HepG2 (cell line): ENCODE results near the gene GMPPA. TPM values are rescaled to one million over a fixed set of nuclear protein-coding genes. Genes with fewer than 3 reads are reported as not detected.
A peak's percentile ranks its signal among the peaks of the same experiment; 100 is the strongest.

Source experiments
- ARHGAP35 ChIP-seq: sonication (generic); formaldehyde crosslinking; IDR thresholded peaks from 2 replicates; pipeline ENCODE4 v1.9.0; 2022; ENCODE audit warnings: mild to moderate bottlenecking, inconsistent platforms, moderate library complexity, missing genetic modification reagents, borderline replicate concordance
- BRCA1 ChIP-seq: sonication (generic); formaldehyde crosslinking; IDR thresholded peaks from 2 replicates; pipeline ENCODE4 v1.4.0; 2020; ENCODE audit warnings: missing genetic modification reagents
- EHMT2 ChIP-seq: fragments of 200-600 bp; sonication (generic); IDR thresholded peaks from 2 replicates; pipeline ENCODE4 v1.7.0; 2017; ENCODE audit warnings: antibody characterized with exemption, low read depth, low read length, borderline replicate concordance
- ETV5 ChIP-seq: IDR thresholded peaks from 2 replicates; pipeline ENCODE4 v1.6.1; 2018; ENCODE audit warnings: missing biosample characterization, missing genetic modification reagents, inconsistent platforms, borderline replicate concordance
- MTA1 ChIP-seq: sonication (generic); formaldehyde crosslinking; IDR thresholded peaks from 2 replicates; pipeline ENCODE4 v1.4.0; 2020; ENCODE audit warnings: missing genetic modification reagents, mild to moderate bottlenecking, borderline replicate concordance
- MTA3 ChIP-seq: sonication (generic); formaldehyde crosslinking; IDR thresholded peaks from 2 replicates; pipeline ENCODE4 v1.4.0; 2020; ENCODE audit warnings: missing genetic modification reagents
- RAD21 ChIP-seq: fragments of 450-650 bp; formaldehyde crosslinking; IDR thresholded peaks from 2 replicates; pipeline ENCODE4 v1.5.0; 2020; ENCODE audit warnings: mild to moderate bottlenecking
- RBM22 ChIP-seq: fragments of 200-400 bp; formaldehyde crosslinking; optimal IDR thresholded peaks from 2 replicates; pipeline ENCODE3; 2017; ENCODE audit warnings: mild to moderate bottlenecking, low read length, moderate library complexity
- SAP130 ChIP-seq: IDR thresholded peaks from 2 replicates; pipeline ENCODE4 v1.6.1; 2016; ENCODE audit warnings: low read depth
- SOX5 ChIP-seq: IDR thresholded peaks from 2 replicates; pipeline ENCODE4 v1.6.1; 2016; ENCODE audit warnings: borderline replicate concordance
- SP4 ChIP-seq: sonication (generic); formaldehyde crosslinking; IDR thresholded peaks from 2 replicates; pipeline ENCODE4 v1.8.1; 2023; ENCODE audit warnings: mild to moderate bottlenecking, missing genetic modification reagents
- SRSF1 ChIP-seq: fragments of 200-400 bp; formaldehyde crosslinking; optimal IDR thresholded peaks from 2 replicates; pipeline ENCODE3; 2017; ENCODE audit warnings: mild to moderate bottlenecking, low read depth, low read length, moderate library complexity
- TBX2 ChIP-seq: sonication (generic); formaldehyde crosslinking; IDR thresholded peaks from 2 replicates; pipeline ENCODE4 v1.5.0; 2020; ENCODE audit warnings: missing genetic modification reagents, mild to moderate bottlenecking, borderline replicate concordance
- TSC22D2 ChIP-seq: sonication (generic); formaldehyde crosslinking; IDR thresholded peaks from 2 replicates; pipeline ENCODE4 v1.5.1; 2020; ENCODE audit warnings: missing genetic modification reagents, mild to moderate bottlenecking, borderline replicate concordance
- ZBTB3 ChIP-seq: sonication (generic); formaldehyde crosslinking; IDR thresholded peaks from 2 replicates; pipeline ENCODE4 v1.4.0; 2020; ENCODE audit warnings: low read depth, mild to moderate bottlenecking, moderate library complexity, missing genetic modification reagents, borderline replicate concordance
- ZNF543 ChIP-seq: sonication (generic); formaldehyde crosslinking; IDR thresholded peaks from 2 replicates; pipeline ENCODE4 v1.4.0; 2020; ENCODE audit warnings: mild to moderate bottlenecking, missing genetic modification reagents
- polyA plus RNA-seq, 8 experiments: library from polyadenylated mRNA; depleted of rRNA in 3 of 8; stranded (reverse) in 7 of 8; unstranded in 1 of 8; fragments of >200 nt; fragmentation: Illumina TruSeq in 4 of 8; extraction: Trizol in 4 of 8; gene quantifications; 2 replicates each; pipeline versions ENCODE4 v1.2.1 to v1.2.3, GENCODE V29; 2011 to 2016; ENCODE audit warnings: low read depth in 4 of 8, missing spikeins in 1 of 8, mixed read lengths in 1 of 8; ENCODE audit not compliant: insufficient read depth in 1 of 8
- total RNA-seq, 5 experiments: library from RNA; depleted of rRNA; stranded (reverse); fragments of >200 nt; fragmentation: Illumina TruSeq; extraction: Trizol; gene quantifications; 2 replicates each; pipeline ENCODE4 v1.2.3, GENCODE V29; 2016; ENCODE audit warnings: low read depth in 1 of 5
- TF ChIP-seq, protein P1 (sequence below): IDR thresholded peaks from 2 replicates; pipeline ENCODE4 v1.6.1; 2016; ENCODE audit warnings: mild to moderate bottlenecking
- TF ChIP-seq, protein P2 (sequence below): sonication (generic); formaldehyde crosslinking; IDR thresholded peaks from 2 replicates; pipeline ENCODE4 v1.9.0; 2021; ENCODE audit warnings: missing genetic modification reagents, borderline replicate concordance
- TF ChIP-seq, protein P3 (sequence below): sonication (generic); formaldehyde crosslinking; IDR thresholded peaks from 2 replicates; pipeline ENCODE4 v1.5.1; 2020; ENCODE audit warnings: mild to moderate bottlenecking, missing genetic modification reagents, moderate library complexity
- TF ChIP-seq, protein P4 (sequence below): sonication (generic); formaldehyde crosslinking; IDR thresholded peaks from 2 replicates; pipeline ENCODE4 v1.5.1; 2020; ENCODE audit warnings: missing genetic modification reagents, mild to moderate bottlenecking, borderline replicate concordance

The GMPPA gene
- total and polyA plus RNA-seq, 2 of the 13 experiments (the other 11 are each of a cell fraction or from before 2014, with no cell fraction given), result 81.1 to 106 TPM

DNA sequence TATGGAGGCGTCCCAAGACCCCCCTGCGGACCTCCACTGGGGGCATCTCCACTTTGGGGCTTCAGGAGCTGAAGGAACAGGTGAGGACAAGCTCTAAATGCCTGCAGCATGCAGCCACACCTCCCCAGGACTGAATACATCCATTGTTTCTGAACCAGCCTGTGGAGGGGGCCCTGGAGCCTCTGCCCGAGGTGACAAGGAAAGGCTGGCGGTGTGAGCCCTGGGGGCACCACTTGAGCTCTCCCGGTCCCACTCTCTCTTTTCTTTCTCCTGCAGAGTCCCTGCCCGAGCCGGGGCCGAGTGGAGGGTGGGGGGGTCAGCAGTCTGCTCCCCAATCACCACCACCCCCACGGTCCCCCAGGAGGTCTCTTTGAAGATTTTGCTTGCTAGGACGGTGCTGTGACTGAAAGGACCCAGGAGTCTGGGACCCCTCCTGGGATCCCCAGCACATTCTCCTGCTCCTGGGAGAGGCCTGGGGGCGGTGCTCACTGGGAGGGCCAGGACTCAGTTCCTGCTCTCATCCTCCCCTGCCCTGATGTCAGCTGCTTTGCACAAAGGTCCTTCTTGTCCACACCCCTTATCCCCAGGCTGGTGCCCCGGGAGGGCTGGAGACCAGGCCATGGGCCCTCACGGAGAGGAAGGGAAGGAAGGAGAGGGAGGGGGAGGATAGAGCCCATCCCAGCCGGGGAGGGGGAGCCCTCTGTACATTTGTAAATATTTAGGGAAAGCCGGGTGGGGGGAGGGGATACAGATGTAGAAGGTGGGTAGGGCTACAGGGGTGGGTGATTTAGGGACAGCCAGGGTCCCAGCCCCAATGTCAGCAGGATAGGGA, 39.2 kb downstream of the GMPPA start (continued):
- TF ChIP-seq, protein P1, sequence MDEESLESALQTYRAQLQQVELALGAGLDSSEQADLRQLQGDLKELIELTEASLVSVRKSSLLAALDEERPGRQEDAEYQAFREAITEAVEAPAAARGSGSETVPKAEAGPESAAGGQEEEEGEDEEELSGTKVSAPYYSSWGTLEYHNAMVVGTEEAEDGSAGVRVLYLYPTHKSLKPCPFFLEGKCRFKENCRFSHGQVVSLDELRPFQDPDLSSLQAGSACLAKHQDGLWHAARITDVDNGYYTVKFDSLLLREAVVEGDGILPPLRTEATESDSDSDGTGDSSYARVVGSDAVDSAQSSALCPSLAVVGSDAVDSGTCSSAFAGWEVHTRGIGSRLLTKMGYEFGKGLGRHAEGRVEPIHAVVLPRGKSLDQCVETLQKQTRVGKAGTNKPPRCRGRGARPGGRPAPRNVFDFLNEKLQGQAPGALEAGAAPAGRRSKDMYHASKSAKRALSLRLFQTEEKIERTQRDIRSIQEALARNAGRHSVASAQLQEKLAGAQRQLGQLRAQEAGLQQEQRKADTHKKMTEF (CRISPR knock-in tag), result peak; percentile 20; the same call in 1 of the 2 replicates
- peak; percentile 79 for TF ChIP-seq RBM22
- no peak for TF ChIP-seq BRCA1 (CRISPR knock-in tag)
- TF ChIP-seq TSC22D2 (CRISPR knock-in tag), result peak; percentile 30; the same call in 1 of the 2 replicates
- TF ChIP-seq ZNF543, result 0 out of 2 replicates have a peak, but pooled peaks have one; percentile 12
- TF ChIP-seq ZBTB3, result no peak
- peak; percentile 28; the same call in 1 of the 2 replicates for TF ChIP-seq SAP130
- TF ChIP-seq, protein P2, sequence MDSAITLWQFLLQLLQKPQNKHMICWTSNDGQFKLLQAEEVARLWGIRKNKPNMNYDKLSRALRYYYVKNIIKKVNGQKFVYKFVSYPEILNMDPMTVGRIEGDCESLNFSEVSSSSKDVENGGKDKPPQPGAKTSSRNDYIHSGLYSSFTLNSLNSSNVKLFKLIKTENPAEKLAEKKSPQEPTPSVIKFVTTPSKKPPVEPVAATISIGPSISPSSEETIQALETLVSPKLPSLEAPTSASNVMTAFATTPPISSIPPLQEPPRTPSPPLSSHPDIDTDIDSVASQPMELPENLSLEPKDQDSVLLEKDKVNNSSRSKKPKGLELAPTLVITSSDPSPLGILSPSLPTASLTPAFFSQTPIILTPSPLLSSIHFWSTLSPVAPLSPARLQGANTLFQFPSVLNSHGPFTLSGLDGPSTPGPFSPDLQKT (CRISPR knock-in tag), result no peak
- TF ChIP-seq MTA1, result peak; percentile 2; the same call in 1 of the 2 replicates
- TF ChIP-seq, protein P3, sequence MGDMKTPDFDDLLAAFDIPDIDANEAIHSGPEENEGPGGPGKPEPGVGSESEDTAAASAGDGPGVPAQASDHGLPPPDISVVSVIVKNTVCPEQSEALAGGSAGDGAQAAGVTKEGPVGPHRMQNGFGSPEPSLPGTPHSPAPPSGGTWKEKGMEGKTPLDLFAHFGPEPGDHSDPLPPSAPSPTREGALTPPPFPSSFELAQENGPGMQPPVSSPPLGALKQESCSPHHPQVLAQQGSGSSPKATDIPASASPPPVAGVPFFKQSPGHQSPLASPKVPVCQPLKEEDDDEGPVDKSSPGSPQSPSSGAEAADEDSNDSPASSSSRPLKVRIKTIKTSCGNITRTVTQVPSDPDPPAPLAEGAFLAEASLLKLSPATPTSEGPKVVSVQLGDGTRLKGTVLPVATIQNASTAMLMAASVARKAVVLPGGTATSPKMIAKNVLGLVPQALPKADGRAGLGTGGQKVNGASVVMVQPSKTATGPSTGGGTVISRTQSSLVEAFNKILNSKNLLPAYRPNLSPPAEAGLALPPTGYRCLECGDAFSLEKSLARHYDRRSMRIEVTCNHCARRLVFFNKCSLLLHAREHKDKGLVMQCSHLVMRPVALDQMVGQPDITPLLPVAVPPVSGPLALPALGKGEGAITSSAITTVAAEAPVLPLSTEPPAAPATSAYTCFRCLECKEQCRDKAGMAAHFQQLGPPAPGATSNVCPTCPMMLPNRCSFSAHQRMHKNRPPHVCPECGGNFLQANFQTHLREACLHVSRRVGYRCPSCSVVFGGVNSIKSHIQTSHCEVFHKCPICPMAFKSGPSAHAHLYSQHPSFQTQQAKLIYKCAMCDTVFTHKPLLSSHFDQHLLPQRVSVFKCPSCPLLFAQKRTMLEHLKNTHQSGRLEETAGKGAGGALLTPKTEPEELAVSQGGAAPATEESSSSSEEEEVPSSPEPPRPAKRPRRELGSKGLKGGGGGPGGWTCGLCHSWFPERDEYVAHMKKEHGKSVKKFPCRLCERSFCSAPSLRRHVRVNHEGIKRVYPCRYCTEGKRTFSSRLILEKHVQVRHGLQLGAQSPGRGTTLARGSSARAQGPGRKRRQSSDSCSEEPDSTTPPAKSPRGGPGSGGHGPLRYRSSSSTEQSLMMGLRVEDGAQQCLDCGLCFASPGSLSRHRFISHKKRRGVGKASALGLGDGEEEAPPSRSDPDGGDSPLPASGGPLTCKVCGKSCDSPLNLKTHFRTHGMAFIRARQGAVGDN (CRISPR knock-in tag), result peak; percentile 37; the same call in 1 of the 2 replicates
- peak; percentile 20; the same call in 1 of the 2 replicates for TF ChIP-seq SOX5
- TF ChIP-seq ETV5 (CRISPR knock-in tag), result peak; percentile 13; the same call in 1 of the 2 replicates
- peak; percentile 39; the same call in 1 of the 2 replicates for TF ChIP-seq ARHGAP35 (CRISPR knock-in tag)
- peak; percentile 82 for TF ChIP-seq SRSF1
- peak; percentile 53; the same call in 1 of the 2 replicates for TF ChIP-seq TBX2 (CRISPR knock-in tag)
- TF ChIP-seq SP4 (CRISPR knock-in tag), result peak; percentile 37; the same call in 1 of the 2 replicates
- no peak for TF ChIP-seq MTA3
- TF ChIP-seq RAD21 (CRISPR knock-in tag), result peak; percentile 18; the same call in 1 of the 2 replicates
- TF ChIP-seq, protein P4, sequence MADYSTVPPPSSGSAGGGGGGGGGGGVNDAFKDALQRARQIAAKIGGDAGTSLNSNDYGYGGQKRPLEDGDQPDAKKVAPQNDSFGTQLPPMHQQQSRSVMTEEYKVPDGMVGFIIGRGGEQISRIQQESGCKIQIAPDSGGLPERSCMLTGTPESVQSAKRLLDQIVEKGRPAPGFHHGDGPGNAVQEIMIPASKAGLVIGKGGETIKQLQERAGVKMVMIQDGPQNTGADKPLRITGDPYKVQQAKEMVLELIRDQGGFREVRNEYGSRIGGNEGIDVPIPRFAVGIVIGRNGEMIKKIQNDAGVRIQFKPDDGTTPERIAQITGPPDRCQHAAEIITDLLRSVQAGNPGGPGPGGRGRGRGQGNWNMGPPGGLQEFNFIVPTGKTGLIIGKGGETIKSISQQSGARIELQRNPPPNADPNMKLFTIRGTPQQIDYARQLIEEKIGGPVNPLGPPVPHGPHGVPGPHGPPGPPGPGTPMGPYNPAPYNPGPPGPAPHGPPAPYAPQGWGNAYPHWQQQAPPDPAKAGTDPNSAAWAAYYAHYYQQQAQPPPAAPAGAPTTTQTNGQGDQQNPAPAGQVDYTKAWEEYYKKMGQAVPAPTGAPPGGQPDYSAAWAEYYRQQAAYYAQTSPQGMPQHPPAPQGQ (CRISPR knock-in tag), result no peak
- no peak for TF ChIP-seq EHMT2
